ENCODE data around the gene GPRC5A.
"Not testable (repeated sequence)": the region's sequence is repeated elsewhere in the genome, so short reads cannot be mapped to it uniquely, and the experiment has no call there.

GPRC5A gene

GRCh38 chr12:12891080-12891880 is at the start of gene GPRC5A:
Gene GPRC5A, plus strand, starts transcription at chr12:12891562. Its CDS starts 16,688 bp downstream, at chr12:12908250.
- no peak for DNase-seq

- DNase-seq = no peak
Measured at GRCh38 chr12:12845794-12846243, 45.5 kb upstream of the GPRC5A start.

- not testable (repeated sequence) for DNase-seq
Measured at GRCh38 chr12:12846780-12847179, 44.6 kb upstream of the GPRC5A start.

- DNase-seq = no peak
Measured at GRCh38 chr12:12853435-12853834, 37.9 kb upstream of the GPRC5A start.

- DNase-seq = no peak
Measured at GRCh38 chr12:12859690-12860089, 31.7 kb upstream of the GPRC5A start.

- no peak for DNase-seq
Measured at GRCh38 chr12:12864243-12864642, 27.1 kb upstream of the GPRC5A start.

GRCh38 chr12:12868477-12869235 is 22.7 kb upstream of the GPRC5A start:
- no peak for DNase-seq

GRCh38 chr12:12870465-12870864 is 20.9 kb upstream of the GPRC5A start:
- no peak for DNase-seq

GRCh38 chr12:12871587-12872138 is 19.7 kb upstream of the GPRC5A start:
- no peak for DNase-seq

- no peak for DNase-seq
Measured at GRCh38 chr12:12872139-12872933, 19.0 kb upstream of the GPRC5A start.

GRCh38 chr12:12872934-12873275 is 18.5 kb upstream of the GPRC5A start:
- no peak for DNase-seq

- no peak for DNase-seq
Measured at GRCh38 chr12:12874029-12874428, 17.3 kb upstream of the GPRC5A start.

GRCh38 chr12:12875301-12875700 is 16.1 kb upstream of the GPRC5A start:
- not testable (repeated sequence) for DNase-seq

GRCh38 chr12:12877153-12877768 is 14.1 kb upstream of the GPRC5A start:
- no peak for DNase-seq

- no peak for DNase-seq
Measured at GRCh38 chr12:12877781-12878455, 13.4 kb upstream of the GPRC5A start.

GRCh38 chr12:12880537-12880936 is 10.8 kb upstream of the GPRC5A start:
- DNase-seq = no peak

GRCh38 chr12:12881151-12881909 is 10.0 kb upstream of the GPRC5A start:
- no peak for DNase-seq

- DNase-seq = no peak
Measured at GRCh38 chr12:12882288-12882687, 9.1 kb upstream of the GPRC5A start.

- DNase-seq = no peak
Measured at GRCh38 chr12:12883369-12884001, 7.9 kb upstream of the GPRC5A start.

GRCh38 chr12:12885096-12885792 is 6.1 kb upstream of the GPRC5A start:
- no peak for DNase-seq

Data from activated CD4-positive, alpha-beta T cell treated with anti-CD3 and anti-CD28 coated beads for 1 hour (primary cell).